Ecto neural progenitor cell (in vitro differentiated cells): Measurements from ENCODE around the gene SDC4.

Experiments
- DNase-seq: peaks from one replicate; pipeline ENCODE4 v3.0.0-alpha.2; 2018; ENCODE audit warnings: low spot score

The SDC4 gene

GRCh38 chr20:45347936-45348778 is at the start of gene SDC4:
TSS of gene SDC4 (minus strand) at chr20:45348424. CDS start at chr20:45348384, 40 bp downstream.
- DNase-seq = peak; percentile 79

DNA sequence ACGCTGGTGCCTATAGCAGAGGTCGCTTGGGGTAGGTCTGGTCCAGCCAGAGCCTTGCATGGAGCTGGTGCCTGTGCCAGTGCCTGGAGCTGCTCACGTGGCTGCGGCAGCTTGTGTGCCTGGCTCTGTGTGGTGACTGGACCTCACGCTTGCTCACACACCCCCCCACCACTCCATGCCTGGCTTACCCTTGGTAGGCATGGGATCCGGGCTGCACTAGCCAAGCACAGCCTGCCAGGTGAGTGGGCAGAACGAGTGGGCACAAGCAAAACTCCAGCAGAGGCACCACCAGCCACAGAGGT is 46.8 kb upstream of the SDC4 start:
- DNase-seq = no peak

DNA sequence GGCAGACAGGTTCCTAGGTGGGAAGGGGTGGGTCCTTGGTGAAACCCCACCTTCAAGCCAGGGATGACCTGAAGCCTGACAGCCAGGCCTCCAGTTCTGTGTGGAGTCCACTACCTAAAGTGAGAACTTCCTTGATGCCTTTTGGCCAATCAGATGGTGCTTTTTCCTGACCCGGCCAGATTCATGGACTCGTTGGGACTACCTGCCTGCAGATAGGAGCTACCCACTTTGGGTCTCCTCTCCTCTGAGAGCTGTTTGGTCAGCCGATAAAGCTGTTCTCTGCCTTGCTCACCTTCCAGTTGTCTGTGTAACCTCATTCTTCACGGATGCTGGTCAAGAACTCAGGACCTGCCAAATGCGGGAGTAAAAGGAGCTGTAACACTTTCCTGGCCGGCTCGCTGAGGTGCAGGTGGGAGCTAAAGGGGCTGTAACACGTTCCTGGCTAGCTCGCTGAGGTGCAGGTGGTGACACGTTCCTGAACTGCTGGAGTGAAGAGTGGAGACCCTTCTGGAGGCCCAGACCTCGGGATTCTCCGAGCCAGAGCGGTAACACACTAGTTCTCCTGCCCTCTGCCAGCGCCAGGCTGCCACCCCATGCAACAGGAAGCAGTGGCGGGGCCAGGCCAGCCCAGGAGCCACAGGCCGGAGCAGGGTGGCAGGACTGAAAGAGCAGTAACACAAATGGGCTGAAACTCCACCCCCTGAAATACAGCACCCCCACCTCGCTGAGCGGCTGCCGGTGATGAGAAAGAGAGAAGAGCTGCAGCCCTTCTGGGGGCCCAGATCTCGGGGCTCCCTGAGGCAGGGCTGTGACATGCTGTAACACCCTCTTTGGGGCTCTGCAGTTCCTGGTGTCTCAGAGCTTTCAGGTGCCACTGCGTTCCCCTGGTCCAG is 46.2 kb upstream of the SDC4 start:
- DNase-seq = no peak

DNA sequence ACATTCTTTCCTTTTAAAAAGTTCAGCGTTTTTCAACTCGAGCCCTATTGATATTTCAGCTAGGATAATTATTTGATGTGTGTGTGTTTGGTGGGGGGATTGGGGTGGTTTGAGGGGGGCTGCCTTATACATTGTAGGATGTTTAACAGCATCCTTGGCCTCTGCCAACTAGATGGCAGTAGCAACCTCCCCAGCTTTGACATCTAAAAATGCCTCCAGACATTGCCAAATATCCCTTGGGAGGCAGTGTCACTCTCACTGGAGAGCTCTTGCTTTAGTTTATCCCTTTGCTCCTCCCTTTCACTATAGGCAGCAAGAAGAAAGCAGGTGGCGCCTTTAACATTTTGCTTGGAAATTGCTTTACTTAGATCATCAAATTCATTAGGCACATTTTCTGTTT is 44.5 kb upstream of the SDC4 start:
- no peak for DNase-seq

- DNase-seq = no peak
Measured at GRCh38 chr20:45391559-45391958, 43.3 kb upstream of the SDC4 start.

DNA sequence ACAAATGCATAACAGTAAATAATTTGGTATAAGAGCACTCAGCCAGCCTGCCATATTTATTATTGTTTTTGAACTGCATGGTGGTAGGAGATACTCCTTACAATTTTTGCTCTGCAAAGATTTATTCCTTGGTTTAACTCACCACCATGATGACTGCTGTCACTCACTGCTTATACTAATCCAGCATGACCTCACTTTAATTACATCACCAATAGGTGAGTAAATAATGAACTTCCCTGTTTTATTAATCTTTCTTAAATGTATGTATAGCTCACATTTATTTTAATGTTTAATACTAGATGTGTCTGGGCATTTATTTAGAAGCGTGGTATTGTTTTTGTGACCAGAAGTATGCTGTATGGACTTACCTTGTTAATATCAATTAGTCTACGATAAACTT is 42.7 kb upstream of the SDC4 start:
- DNase-seq = no peak

- DNase-seq = no peak
Measured at GRCh38 chr20:45387274-45387673, 39.0 kb upstream of the SDC4 start.

DNA sequence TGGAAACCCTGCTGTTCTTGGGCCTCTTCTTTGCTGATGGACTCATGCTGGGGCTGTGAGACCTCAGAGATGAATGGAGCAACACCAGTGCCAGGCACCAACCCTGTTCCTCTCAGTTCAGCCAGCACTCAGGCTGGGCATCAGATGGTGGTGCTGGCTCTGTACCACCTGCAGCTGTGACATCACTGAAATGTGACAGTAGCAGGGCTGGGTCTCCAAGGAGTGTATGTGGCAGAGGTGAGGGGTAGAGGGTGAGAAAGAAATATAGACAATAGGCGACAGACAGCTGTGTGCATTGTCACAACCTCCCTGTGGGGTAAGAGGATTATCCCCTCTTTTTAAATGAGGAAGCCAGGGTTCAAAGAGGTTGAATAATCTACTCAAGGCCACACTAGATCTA is 30.0 kb upstream of the SDC4 start, which contains the start of gene TP53TG5:
TSS of gene TP53TG5 (minus strand) at position 135 of the 400 bp plus-strand sequence. CDS start at position 46, 89 bp downstream.
- DNase-seq = no peak

DNA sequence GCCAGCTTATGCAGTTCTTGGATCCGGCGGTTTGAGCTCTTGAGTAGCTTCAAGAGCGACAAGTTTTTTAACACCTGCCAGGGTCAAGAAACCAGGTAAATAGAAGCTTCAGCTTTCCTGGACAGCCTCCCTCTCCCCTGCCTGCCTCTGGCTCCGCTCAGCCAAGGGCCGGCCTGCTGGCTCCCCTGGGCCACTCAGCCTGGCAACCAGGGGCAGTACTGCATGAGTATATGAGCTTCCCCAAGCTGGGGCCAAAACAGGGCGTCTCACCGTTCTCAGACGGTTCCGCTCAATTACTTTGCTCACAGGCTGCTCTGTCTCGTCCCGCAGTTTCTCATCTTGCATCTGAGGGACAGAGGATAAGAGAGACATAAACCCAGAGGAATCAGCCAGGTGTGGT is 29.0 kb upstream of the SDC4 start:
- DNase-seq = no peak

GRCh38 chr20:45374966-45375365 is 26.7 kb upstream of the SDC4 start:
- no peak for DNase-seq

DNA sequence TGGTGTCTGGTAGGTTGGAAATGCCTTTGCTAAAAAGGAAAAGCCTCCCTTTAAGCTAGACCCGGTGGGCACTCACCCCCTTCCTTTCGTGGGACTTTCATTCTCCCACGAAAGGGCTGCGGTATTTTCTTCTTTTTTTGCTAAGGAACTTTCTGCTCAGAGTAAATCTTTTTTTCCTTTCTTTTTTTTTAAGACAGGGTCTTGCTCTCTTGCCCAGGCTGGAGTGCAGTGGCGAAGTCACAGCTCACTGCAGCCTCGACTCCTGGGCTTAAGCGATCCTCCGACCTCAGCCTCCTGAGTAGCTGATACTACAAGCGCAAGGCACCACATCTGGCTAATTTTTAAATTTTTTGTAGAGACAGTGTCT is 25.9 kb upstream of the SDC4 start:
- no peak for DNase-seq

DNA sequence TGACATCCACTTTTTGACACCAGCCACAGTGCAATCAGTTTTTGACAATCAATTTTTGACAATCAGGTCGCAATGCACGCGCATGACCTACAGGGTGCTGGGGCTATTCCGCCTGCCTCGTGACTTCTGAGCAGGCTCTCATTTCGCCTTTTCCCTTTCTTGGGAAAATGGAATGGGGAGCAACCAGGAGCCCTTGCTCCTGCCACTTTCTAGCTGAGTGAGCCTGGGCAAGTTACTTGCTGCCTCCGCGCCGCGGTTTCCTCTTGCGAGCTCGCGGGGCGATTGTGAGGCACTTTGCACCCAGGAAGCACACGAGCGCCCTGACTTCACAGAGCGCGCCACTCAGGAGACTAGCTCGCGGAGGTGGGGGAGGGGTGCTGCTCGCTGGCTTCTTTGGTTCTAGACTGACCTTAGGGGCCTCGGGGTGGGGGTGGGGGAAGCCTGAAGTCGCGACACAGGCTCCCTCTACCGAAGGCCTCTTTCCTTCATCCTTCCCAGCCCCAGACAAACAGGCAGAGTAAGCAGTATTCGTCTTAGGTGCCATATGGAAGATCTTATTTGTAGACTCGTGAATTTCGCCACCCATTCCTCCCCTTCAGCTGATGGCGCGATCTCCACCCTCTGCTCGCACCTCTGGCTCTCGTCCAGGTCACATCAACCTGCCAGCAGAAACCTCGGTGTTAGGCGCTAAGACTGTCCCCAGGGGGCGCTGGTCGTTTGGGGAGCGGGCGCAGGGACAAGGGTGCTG is 25.3 kb upstream of the SDC4 start:
- peak; percentile 86 for DNase-seq

DNA sequence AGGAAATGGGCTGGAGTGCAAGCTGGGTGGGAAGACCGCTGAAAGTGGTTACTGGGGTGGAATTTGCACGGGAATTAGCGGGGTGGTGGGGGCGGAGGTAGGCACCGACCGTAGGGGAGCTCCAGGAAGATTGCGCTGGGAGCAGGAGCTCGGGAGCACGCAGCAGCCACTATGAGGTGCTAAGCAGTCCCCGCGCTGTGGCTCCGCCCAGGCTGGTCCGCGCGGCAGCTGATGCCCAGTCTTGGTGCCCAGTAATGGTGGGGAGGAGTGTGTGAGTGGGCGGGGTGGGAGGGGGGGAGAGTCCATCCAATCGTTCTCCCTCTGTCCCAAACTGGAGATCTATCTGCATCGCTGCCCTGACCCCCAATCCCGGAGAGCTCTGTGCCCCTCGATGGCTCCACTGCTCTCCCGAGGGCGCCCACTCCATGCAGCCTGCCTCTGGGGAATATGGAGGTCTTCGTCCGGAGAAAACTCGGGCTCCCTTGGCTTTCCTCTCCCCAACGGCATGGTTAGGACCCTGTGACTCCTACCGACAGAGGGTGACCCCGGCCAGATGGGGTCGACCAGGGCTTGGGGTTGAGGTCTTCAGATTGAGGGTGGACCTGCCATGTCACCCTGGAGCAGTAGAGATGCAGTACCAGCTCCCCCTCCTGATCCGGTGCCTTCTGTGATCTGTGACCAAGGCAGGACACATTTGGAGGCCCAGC is 24.6 kb upstream of the SDC4 start:
- DNase-seq = peak; percentile 61

DNA sequence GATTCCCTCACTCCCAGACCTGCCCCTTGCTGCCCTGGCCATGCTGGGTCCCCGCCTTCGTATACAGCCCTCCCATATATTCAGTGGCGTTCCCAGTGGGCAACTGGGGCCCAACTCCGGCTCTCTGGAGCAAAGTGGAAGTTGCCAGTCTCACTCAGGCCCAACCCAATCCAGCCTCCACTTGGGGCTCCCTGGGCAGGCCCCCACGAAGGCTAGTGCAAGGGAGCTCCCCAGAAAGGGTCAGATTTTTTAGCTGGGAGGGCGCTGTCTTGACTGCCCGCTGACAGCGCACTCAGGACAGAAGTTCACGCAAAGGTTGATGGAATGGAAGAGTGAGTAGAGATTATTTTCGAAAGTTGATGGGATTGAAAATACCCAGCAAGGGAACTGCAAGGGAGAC is 24.0 kb upstream of the SDC4 start:
- DNase-seq = no peak

DNA sequence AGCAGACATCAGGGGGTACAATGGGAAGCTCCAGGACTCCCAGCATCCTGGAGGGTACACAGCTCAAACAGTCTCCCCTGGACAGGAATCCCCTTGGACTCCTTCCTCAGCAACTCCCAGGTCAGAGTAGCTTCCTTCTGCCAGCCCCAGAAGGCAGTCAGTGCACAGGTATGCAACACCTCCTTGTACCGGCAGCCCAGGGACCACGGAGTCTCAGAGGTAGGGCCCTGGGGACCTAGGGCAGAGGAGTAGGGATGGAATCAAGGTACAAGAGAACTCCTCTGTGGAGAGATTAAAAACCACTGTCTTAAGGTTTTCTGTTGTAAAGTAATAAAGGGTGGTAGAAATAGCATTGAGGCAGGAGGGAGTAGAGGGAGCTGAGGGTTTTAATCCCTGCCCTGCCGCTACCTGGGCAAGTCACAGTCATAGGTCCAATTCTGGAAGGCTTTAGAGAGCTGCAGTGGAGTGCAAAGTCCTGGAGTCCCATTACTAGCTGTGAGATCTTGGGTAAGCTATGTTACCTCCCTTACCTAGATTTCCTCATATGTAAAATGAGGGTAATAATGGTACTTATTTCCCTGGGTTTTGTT is 22.4 kb upstream of the SDC4 start:
- peak; percentile 28 for DNase-seq

DNA sequence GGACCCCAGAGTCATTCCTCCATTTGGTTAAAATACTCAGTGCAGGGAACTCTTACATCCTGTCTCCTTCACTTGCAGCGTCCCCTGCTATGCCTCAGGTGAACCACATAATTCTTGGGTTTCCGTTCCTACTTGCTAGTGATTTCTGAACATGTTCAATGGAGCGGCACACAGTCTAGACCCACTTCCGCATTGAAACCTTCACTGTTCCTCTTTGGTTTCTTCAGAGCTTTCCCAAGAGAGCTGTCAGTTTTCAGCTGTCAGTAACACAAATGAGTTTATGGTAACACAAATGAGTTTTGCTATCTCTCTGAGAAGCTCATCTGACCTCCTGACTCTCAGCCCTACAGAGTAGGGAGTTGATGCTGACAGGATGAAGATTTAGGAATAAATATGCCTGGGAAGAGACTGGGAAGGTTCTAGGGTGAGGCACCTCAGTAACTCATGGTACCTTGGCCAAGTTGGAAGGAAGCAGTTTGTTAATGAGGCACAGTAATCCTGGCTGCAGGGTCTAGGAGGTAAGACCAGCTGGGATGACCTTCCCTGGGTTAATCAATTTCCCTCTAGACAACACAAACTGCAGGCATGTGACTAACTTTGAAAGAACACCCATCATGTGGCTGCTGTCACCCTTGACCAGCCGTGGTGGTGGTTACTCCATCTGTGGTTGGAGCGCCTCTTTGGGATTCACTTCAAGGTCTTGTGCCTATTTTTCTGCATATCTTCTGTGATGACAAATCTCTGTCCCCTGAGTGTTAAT is 20.2 kb upstream of the SDC4 start:
- DNase-seq = peak; percentile 21

GRCh38 chr20:45367126-45367525 is 18.9 kb upstream of the SDC4 start:
- no peak for DNase-seq

- peak; percentile 26 for DNase-seq
Measured at GRCh38 chr20:45366631-45367030, 18.4 kb upstream of the SDC4 start.

GRCh38 chr20:45366192-45366591 is 18.0 kb upstream of the SDC4 start:
- DNase-seq = no peak

GRCh38 chr20:45365444-45365970 is 17.3 kb upstream of the SDC4 start:
- DNase-seq = no peak
